ENCODE results near the gene ETV4.

ETV4 gene

GRCh38 chr17:43546319-43547188 lies at the start of gene ETV4:
Gene ETV4 (minus strand): TSS chr17:43546340. CDS start chr17:43545617, 723 bp downstream.
- DNase-seq: peak; percentile 84 to 85

GRCh38 chr17:43595466-43595865 lies 49.3 kb upstream of the ETV4 start:
- DNase-seq: no peak

GRCh38 chr17:43591779-43592562 lies 45.8 kb upstream of the ETV4 start:
- DNase-seq: no peak

- no peak for DNase-seq
Measured at GRCh38 chr17:43591001-43591400, 44.9 kb upstream of the ETV4 start.

- DNase-seq: no peak
Measured at GRCh38 chr17:43588664-43589435, 42.7 kb upstream of the ETV4 start.

- DNase-seq: no peak
Measured at GRCh38 chr17:43588121-43588520, 42.0 kb upstream of the ETV4 start.

GRCh38 chr17:43587647-43588046 lies 41.5 kb upstream of the ETV4 start:
- DNase-seq: no peak

- DNase-seq: no peak
Measured at GRCh38 chr17:43584666-43585102, 38.5 kb upstream of the ETV4 start.

- no peak for DNase-seq
Measured at GRCh38 chr17:43583332-43583731, 37.2 kb upstream of the ETV4 start.

GRCh38 chr17:43581613-43582012 lies 35.5 kb upstream of the ETV4 start:
- no peak for DNase-seq

GRCh38 chr17:43581130-43581529 lies 35.0 kb upstream of the ETV4 start:
- no peak for DNase-seq

- no peak for DNase-seq
Measured at GRCh38 chr17:43579566-43580140, 33.5 kb upstream of the ETV4 start.

- peak in 1 of 2 donors; percentile 27 for DNase-seq
Measured at GRCh38 chr17:43578699-43579565, 32.8 kb upstream of the ETV4 start.

- no peak for DNase-seq
Measured at GRCh38 chr17:43578404-43578698, 32.2 kb upstream of the ETV4 start.

- DNase-seq: no peak
Measured at GRCh38 chr17:43577664-43578403, 31.7 kb upstream of the ETV4 start.

GRCh38 chr17:43576563-43577229 lies 30.6 kb upstream of the ETV4 start:
- DNase-seq: peak; percentile 55 to 60

- no peak for DNase-seq
Measured at GRCh38 chr17:43574896-43575525, 28.9 kb upstream of the ETV4 start.

GRCh38 chr17:43574348-43574747 lies 28.2 kb upstream of the ETV4 start:
- DNase-seq: no peak

- DNase-seq: no peak
Measured at GRCh38 chr17:43573579-43574321, 27.6 kb upstream of the ETV4 start.
